GM18505 (cell line): ENCODE results near the gene B4GALT4.
"Not testable (repeated sequence)": the region's sequence is repeated elsewhere in the genome, so short reads cannot be mapped to it uniquely, and the experiment has no call there.

Experiments
- ATAC-seq: cut with Tn5 transposase; IDR thresholded peaks from one replicate; pipeline ENCODE4 v1.9.1; 2021; ENCODE audit not compliant: unreplicated experiment
- POLR2A ChIP-seq: IDR thresholded peaks from 4 replicates; pipeline ENCODE4 v1.6.1; 2011; ENCODE audit warnings: borderline replicate concordance; ENCODE audit not compliant: insufficient read depth, insufficient read length; ENCODE audit errors: extremely low read depth

Gene B4GALT4

GRCh38 chr3:119240591-119241434 is at the start of gene B4GALT4:
B4GALT4 (minus strand) TSS chr3:119240878; CDS start chr3:119230099, 10,779 bp downstream.
- ATAC-seq: peak; percentile 90
- TF ChIP-seq POLR2A: peak; percentile 87

GRCh38 chr3:119289404-119289770 is 48.7 kb upstream of the B4GALT4 start:
- TF ChIP-seq POLR2A: no peak
- no peak for ATAC-seq

GRCh38 chr3:119288669-119289403 is 48.2 kb upstream of the B4GALT4 start:
- ATAC-seq: no peak
- no peak for TF ChIP-seq POLR2A

GRCh38 chr3:119279584-119280243 is 39.0 kb upstream of the B4GALT4 start:
- no peak for TF ChIP-seq POLR2A
- ATAC-seq: no peak

GRCh38 chr3:119279101-119279554 is 38.5 kb upstream of the B4GALT4 start:
- TF ChIP-seq POLR2A: no peak
- no peak for ATAC-seq

GRCh38 chr3:119276680-119277079 is 36.0 kb upstream of the B4GALT4 start:
- no peak for TF ChIP-seq POLR2A
- no peak for ATAC-seq

- not testable (repeated sequence) for ATAC-seq
These were observed 29.5 kb upstream of the B4GALT4 start for GRCh38 chr3:119270212-119270611.

- no peak for TF ChIP-seq POLR2A
- ATAC-seq: no peak
These were observed 20.4 kb upstream of the B4GALT4 start for GRCh38 chr3:119261055-119261454.

- TF ChIP-seq POLR2A: no peak
- ATAC-seq: no peak
These were observed 19.1 kb upstream of the B4GALT4 start for GRCh38 chr3:119259821-119260220.

- TF ChIP-seq POLR2A: no peak
- ATAC-seq: peak; percentile 95
These were observed 18.2 kb upstream of the B4GALT4 start for GRCh38 chr3:119258915-119259314.

- peak; percentile 48 for ATAC-seq
- TF ChIP-seq POLR2A: no peak
These were observed 17.2 kb upstream of the B4GALT4 start for GRCh38 chr3:119257654-119258410.

- ATAC-seq: no peak
- TF ChIP-seq POLR2A: no peak
These were observed 16.4 kb upstream of the B4GALT4 start for GRCh38 chr3:119257111-119257510.

- TF ChIP-seq POLR2A: no peak
- no peak for ATAC-seq
These were observed 14.5 kb upstream of the B4GALT4 start for GRCh38 chr3:119255214-119255613.

- no peak for ATAC-seq
- TF ChIP-seq POLR2A: no peak
These were observed 5.1 kb upstream of the B4GALT4 start for GRCh38 chr3:119245778-119246177.

GRCh38 chr3:119243712-119244111 is 3.0 kb upstream of the B4GALT4 start:
- ATAC-seq: no peak
- no peak for TF ChIP-seq POLR2A

- ATAC-seq: not testable (repeated sequence)
These were observed 2.4 kb upstream of the B4GALT4 start for GRCh38 chr3:119243058-119243529.

- not testable (repeated sequence) for ATAC-seq
These were observed 1.8 kb upstream of the B4GALT4 start for GRCh38 chr3:119242387-119243057.
